ENCODE results near the gene TLE2. TPM values are rescaled to one million over a fixed set of nuclear protein-coding genes. Genes with fewer than 3 reads are reported as not detected.
"Not testable (repeated sequence)": the region's sequence is repeated elsewhere in the genome, so short reads cannot be mapped to it uniquely, and the experiment has no call there.

TLE2 gene
- total RNA-seq, 3 donors from 2014 or later (not counting 1 experiment from before 2014, with no cell fraction given), result 6.1 to 8.8 (median 8.2) TPM

DNA sequence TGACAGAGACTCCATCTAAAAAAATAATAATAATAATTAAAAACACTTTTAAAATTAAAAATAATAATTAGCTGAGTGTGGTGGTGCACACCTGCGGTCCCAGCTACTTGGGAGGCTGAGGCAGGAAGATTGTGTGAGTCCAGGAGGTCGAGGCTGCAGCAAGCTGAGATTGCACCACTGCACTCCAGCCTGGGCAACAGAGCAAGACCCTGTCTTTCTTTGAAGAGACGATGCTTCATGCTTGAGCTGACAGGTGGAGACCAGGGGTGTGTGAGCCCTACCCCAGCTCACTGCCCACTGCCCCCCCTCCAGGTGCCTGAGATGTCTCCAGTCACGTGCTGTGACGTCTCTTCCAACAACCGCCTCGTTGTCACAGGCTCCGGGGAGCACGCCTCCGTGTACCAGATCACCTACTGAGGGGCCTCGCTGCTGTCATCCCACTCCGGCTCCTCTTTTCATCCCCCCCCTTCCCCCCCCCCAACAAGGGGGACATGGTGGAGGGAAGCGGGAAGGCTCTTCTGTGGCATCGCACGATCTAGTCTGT is 34.4 kb downstream of the TLE2 start:
- no peaks in the 10 kb centered on the region for H3K36me3 ChIP-seq (ENCODE audit: control insufficient read depth, insufficient read depth, low read length)
- H3K4me3 ChIP-seq (ENCODE audit: low read length), result no peak overlapping the region
- peak in 1 of 3 donors; percentile 19 for ATAC-seq
- intact Hi-C loops (cut with micrococcal nuclease), result no loop called here
- H3K27ac ChIP-seq (ENCODE audit: low read length), result no peak overlapping the region
- no peaks in the 10 kb centered on the region for H3K9me3 ChIP-seq (ENCODE audit: control insufficient read depth, insufficient read depth, low read length)
- DNase-seq, result no peak
- 91% methylated on average over 13 of the region's 15 CpGs for WGBS (ENCODE audit: insufficient coverage)
- H3K36me3 Mint-ChIP-seq, result no peaks in the 10 kb centered on the region
- H3K4me1 ChIP-seq (ENCODE audit: control insufficient read depth, insufficient read depth, low read length), result no peaks in the 10 kb centered on the region
- no peaks in the 10 kb centered on the region for H3K4me1 Mint-ChIP-seq
- TF ChIP-seq CTCF (IDR thresholded peaks at IDR 0.05), result no peak
- no peak overlapping the region for H3K27ac Mint-ChIP-seq
- H3K4me3 Mint-ChIP-seq, result no peak overlapping the region
- no peaks in the 10 kb centered on the region for H3K27me3 ChIP-seq (ENCODE audit: control insufficient read depth, insufficient read depth, low read length)
- no peaks in the 10 kb centered on the region for H3K27me3 Mint-ChIP-seq (ENCODE audit: low read depth in 2 of 2)
- no peaks in the 10 kb centered on the region for H3K9me3 Mint-ChIP-seq

- Histone ChIP-seq H3K4me1 (ENCODE audit: control insufficient read depth, insufficient read depth, low read length) (no peaks in the 10 kb centered on the region), H3K4me3 (ENCODE audit: low read length) (no peak overlapping the region), H3K27ac (ENCODE audit: low read length) (no peak overlapping the region), H3K9me3 (ENCODE audit: control insufficient read depth, insufficient read depth, low read length) (no peaks in the 10 kb centered on the region), H3K36me3 (ENCODE audit: control insufficient read depth, insufficient read depth, low read length) (no peaks in the 10 kb centered on the region), H3K27me3 (ENCODE audit: control insufficient read depth, insufficient read depth, low read length) (no peaks in the 10 kb centered on the region)
- Mint-ChIP-seq H3K36me3 (no peaks in the 10 kb centered on the region), H3K27me3 (ENCODE audit: low read depth in 2 of 2) (no peaks in the 10 kb centered on the region), H3K4me3 (no peak overlapping the region), H3K4me1 (no peaks in the 10 kb centered on the region), H3K9me3 (no peaks in the 10 kb centered on the region), H3K27ac (no peak overlapping the region)
- no peak for TF ChIP-seq CTCF (IDR thresholded peaks at IDR 0.05)
- intact Hi-C loops (cut with micrococcal nuclease), result no loop called here
- DNase-seq, result no peak
- ATAC-seq, result no peak
- WGBS (ENCODE audit: insufficient coverage), result 82% methylated on average over 9 of the region's 9 CpGs
Observed at GRCh38 chr19:2993579-2993978, 35.5 kb downstream of the TLE2 start.

DNA sequence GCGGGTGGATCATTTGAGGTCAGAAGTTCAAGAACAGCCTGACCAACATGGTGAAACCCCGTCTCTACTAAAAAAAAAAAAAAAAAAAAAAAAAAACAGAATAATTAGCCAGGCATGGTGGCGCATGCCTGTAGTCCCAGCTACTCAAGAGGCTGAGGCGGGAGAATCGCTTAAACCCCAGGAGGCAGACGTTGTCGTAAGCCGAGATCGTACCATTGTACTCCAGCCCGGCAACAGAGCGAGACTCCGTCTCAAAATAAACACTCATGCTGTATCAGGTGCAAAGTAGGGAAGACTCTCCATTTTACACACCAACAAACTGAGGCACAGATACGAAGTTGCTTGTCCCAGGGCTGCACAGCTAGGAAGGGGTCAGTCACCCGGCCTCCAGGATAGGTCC is 36.1 kb downstream of the TLE2 start:
- Mint-ChIP-seq H3K36me3 (no peaks in the 10 kb centered on the region), H3K4me3 (no peak overlapping the region), H3K4me1 (no peaks in the 10 kb centered on the region), H3K27ac (no peak overlapping the region), H3K9me3 (no peaks in the 10 kb centered on the region), H3K27me3 (ENCODE audit: low read depth in 2 of 2) (no peaks in the 10 kb centered on the region)
- Histone ChIP-seq H3K4me3 (ENCODE audit: low read length) (no peak overlapping the region), H3K27ac (ENCODE audit: low read length) (no peak overlapping the region), H3K27me3 (ENCODE audit: control insufficient read depth, insufficient read depth, low read length) (no peaks in the 10 kb centered on the region), H3K36me3 (ENCODE audit: control insufficient read depth, insufficient read depth, low read length) (no peaks in the 10 kb centered on the region), H3K9me3 (ENCODE audit: control insufficient read depth, insufficient read depth, low read length) (no peaks in the 10 kb centered on the region), H3K4me1 (ENCODE audit: control insufficient read depth, insufficient read depth, low read length) (no peaks in the 10 kb centered on the region)
- WGBS (ENCODE audit: insufficient coverage), result 86% methylated on average over 14 of the region's 14 CpGs
- intact Hi-C loops (cut with micrococcal nuclease), result no loop called here
- no peak for TF ChIP-seq CTCF (IDR thresholded peaks at IDR 0.05)
- DNase-seq, result no peak
- ATAC-seq, result no peak

- intact Hi-C loops (cut with micrococcal nuclease); H3K4me1 ChIP-seq (ENCODE audit: control insufficient read depth, insufficient read depth, low read length); H3K36me3 ChIP-seq (ENCODE audit: control insufficient read depth, insufficient read depth, low read length); H3K27ac Mint-ChIP-seq; H3K27ac ChIP-seq (ENCODE audit: low read length); DNase-seq; H3K36me3 Mint-ChIP-seq; H3K4me3 Mint-ChIP-seq; H3K27me3 Mint-ChIP-seq (ENCODE audit: low read depth in 2 of 2); H3K27me3 ChIP-seq (ENCODE audit: control insufficient read depth, insufficient read depth, low read length); H3K4me1 Mint-ChIP-seq; H3K9me3 Mint-ChIP-seq; H3K4me3 ChIP-seq (ENCODE audit: low read length); ATAC-seq; H3K9me3 ChIP-seq (ENCODE audit: control insufficient read depth, insufficient read depth, low read length): not testable (repeated sequence)
- 95% methylated on average over 11 of the region's 11 CpGs for WGBS (ENCODE audit: insufficient coverage)
Observed at GRCh38 chr19:2992333-2992732, 36.7 kb downstream of the TLE2 start.
